ENCODE data around the gene INS. TPM values are rescaled to one million over a fixed set of nuclear protein-coding genes. Genes with fewer than 3 reads are reported as not detected.
A peak's percentile ranks its signal among the peaks of the same experiment; 100 is the strongest.
"Not testable (repeated sequence)": the region's sequence is repeated elsewhere in the genome, so short reads cannot be mapped to it uniquely, and the experiment has no call there.

INS gene
- total and polyA plus RNA-seq, 2 donors, result 0.42 to 2.4 TPM

DNA sequence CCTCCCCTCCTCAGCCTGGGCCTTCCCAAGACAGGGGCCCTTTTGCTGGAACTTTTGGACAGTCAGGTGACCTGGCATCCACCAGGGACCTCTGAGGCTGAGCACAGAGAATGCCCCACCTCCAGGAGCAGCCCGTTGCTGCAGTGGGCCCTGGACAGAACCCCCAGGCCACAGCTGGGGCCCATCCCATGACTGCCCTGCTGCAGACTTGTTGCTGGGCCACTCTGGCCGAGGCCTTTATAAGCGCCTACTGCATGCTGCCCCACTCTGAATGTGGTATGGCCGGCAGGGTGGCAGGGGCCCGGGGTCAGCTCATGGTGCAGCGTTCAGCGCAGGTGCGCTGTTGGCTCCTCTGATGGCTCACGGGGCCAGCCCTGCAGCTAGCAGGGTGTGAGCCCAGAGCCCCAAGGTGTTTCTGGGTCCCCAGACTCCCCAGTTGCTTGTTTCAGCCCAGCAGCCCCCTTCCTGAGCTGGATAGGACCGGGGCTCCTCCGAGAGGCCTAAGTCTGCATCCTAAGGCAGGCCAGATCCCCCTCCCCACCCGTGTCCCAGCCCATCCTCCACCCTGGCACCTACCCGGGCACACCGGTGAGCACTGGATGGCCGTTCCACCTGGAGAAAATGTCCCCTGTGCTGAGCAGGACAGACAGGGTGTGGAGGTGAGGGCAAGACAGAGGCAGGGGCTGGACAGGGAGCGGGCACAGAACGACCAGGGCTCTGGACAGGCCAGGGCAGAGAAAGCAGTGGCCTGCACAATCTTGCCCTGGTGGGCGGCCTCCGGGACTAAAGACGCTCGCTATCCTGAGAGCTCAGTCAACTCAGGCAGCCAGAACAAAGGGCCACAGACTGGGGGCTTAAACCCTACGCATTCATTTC lies 38.7 kb upstream of the INS start:
- no peak overlapping the region for H3K4me3 ChIP-seq (ENCODE audit: low read length in 2 of 2)
- 89% methylated on average over 22 of the region's 22 CpGs for WGBS
- H3K27me3 ChIP-seq (ENCODE audit: control insufficient read depth in 2 of 2, insufficient read depth in 1 of 2, low read length in 1 of 2), result peaks cover 0 to 3% of the 10 kb centered on the region in 2 donors
- H3K9me3 ChIP-seq (ENCODE audit: control insufficient read depth in 2 of 2, insufficient read depth in 1 of 2, low read length in 1 of 2), result peaks cover 0 to 4% of the 10 kb centered on the region in 2 donors
- no peak overlapping the region for H3K27ac ChIP-seq (ENCODE audit: low read depth in 1 of 2, low read length in 1 of 2)
- no peaks in the 10 kb centered on the region for H3K36me3 ChIP-seq (ENCODE audit: control insufficient read depth in 2 of 2, insufficient read depth in 2 of 2, low read length in 1 of 2)
- DNase-seq (ENCODE audit: low read depth in 6 of 9, low spot score in 9 of 9), result no peak
- H3K4me1 ChIP-seq (ENCODE audit: control insufficient read depth in 2 of 2, insufficient read depth in 2 of 2, low read length in 2 of 2), result peaks cover 0 to 22% of the 10 kb centered on the region in 2 donors

DNA sequence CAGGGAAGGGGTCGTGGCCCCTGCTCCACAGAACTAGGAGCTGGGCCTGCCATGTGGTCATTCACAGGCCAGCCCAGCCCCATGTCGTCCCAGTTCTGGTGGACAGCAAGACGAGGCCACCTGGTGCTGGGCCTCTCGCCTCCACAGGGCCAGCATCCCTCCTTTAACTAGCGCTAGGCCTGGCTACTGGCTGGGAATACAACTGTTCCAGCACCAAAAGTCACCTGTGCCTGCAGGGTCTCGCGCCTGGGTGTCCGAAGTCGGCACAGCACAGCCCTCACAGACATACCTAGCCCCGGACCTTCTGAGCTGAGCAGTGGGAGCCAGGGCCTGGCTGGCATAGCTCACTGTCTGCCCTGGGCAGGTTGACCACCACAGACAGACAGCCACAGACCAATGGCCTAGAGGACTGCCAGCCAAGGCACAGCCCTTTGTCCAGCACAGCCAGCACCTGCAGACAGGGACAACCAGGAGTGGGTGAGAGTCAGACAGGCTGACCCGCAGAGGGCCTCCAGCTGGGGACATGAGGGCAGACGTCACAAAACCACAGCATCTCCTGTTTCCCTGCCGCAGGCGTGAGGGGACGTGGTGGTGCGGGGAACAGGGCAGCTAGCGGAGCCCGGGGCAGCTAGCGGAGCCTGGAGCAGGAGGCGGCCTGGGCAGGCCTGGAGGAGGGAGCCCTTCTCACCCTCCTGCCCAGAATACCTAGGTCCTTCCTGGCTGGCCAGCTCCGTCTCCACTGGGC lies 37.8 kb upstream of the INS start:
- Histone ChIP-seq H3K36me3 (ENCODE audit: control insufficient read depth in 2 of 2, insufficient read depth in 2 of 2, low read length in 1 of 2) (no peaks in the 10 kb centered on the region), H3K4me3 (ENCODE audit: low read length in 2 of 2) (no peak overlapping the region), H3K9me3 (ENCODE audit: control insufficient read depth in 2 of 2, insufficient read depth in 1 of 2, low read length in 1 of 2) (peaks cover 0 to 4% of the 10 kb centered on the region in 2 donors), H3K4me1 (ENCODE audit: control insufficient read depth in 2 of 2, insufficient read depth in 2 of 2, low read length in 2 of 2) (peaks cover 0 to 24% of the 10 kb centered on the region in 2 donors), H3K27me3 (ENCODE audit: control insufficient read depth in 2 of 2, insufficient read depth in 1 of 2, low read length in 1 of 2) (peaks cover 0 to 3% of the 10 kb centered on the region in 2 donors), H3K27ac (ENCODE audit: low read depth in 1 of 2, low read length in 1 of 2) (no peak overlapping the region)
- WGBS, result 67% methylated on average over 21 of the region's 21 CpGs
- no peak for DNase-seq (ENCODE audit: low read depth in 6 of 9, low spot score in 9 of 9)

DNA sequence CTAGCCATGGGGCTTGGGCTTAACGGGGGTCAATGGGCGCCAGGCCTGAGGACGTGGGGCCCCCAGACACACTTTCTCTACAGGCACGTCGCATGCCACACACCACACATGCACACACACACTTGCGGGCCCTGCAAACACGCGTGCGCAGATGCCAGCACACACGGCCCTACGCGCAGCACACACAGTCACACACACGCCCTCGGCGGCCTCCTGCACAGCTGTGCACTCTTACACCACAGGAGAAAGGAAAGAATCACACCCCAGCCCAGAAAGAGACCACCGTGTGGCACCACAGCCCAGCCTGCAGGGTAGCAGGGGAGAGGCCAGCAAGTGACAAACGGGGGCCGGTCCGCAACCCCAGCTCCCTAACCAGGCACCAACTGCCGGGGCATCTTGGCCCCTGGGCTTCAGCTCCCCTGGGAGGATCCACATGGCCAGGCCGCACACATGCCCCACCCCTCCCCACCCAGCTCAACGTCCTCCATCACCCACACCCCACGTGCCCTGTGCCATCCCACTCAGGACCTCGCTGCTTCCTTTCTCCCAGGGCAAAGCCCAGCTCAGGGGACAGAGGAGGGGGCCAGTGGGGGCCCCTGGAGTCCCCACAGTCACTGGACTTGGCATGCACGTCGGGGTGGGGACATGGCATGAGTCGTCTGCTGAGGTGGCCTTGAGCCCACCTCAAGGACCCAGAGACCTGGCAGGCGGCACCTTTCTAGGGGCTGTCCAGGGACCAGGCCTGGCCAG lies 36.9 kb upstream of the INS start:
- DNase-seq (ENCODE audit: low read depth in 6 of 9, low spot score in 9 of 9), result no peak
- WGBS, result 94% methylated on average over 28 of the region's 28 CpGs
- H3K4me1 ChIP-seq (ENCODE audit: control insufficient read depth in 2 of 2, insufficient read depth in 2 of 2, low read length in 2 of 2), result peaks cover 0 to 21% of the 10 kb centered on the region in 2 donors

DNA sequence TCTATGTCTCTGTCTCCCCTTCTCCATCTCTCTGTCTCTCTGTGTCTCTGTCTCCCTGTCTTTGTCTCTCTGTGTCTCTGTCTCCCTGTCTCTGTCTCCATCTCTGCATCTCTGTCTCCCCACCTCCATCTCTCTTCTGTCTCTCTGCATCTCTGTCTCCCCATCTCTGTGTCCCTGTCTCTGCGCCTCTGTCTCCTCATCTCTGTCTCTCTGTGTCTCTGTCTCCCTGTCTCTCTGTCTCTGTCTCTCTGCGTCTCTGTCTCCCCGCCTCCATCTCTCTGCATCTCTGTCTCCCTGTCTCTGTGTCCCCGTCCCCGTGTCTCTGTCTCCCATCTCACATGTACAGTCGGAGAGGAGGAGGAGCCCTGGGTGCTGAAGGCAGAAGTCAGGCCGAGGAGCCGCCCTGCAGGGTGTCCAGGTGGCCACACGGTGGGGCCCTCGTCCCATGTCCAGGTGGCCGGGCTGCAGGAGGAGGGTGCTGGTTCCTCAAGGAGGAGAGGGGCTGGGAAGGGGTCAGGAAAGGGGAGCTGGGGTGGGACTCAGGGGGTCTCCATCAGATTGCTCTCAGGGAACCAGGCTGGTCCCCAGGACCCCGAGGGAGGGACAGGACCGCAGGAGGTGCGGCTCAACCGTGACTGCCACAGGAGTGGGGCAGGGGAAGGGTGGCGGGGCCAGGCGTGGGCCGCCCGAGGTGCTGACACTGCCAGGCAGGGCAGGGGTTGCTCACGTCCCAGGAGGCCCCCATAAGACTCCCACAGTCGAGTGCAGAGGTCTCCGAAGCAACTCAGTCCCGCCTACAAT lies 36.2 kb upstream of the INS start:
- Histone ChIP-seq H3K27me3 (ENCODE audit: control insufficient read depth in 2 of 2, insufficient read depth in 1 of 2, low read length in 1 of 2) (peaks cover 0 to 3% of the 10 kb centered on the region in 2 donors), H3K27ac (ENCODE audit: low read depth in 1 of 2, low read length in 1 of 2) (no peak overlapping the region), H3K4me1 (ENCODE audit: control insufficient read depth in 2 of 2, insufficient read depth in 2 of 2, low read length in 2 of 2) (peaks cover 0 to 14% of the 10 kb centered on the region in 2 donors), H3K36me3 (ENCODE audit: control insufficient read depth in 2 of 2, insufficient read depth in 2 of 2, low read length in 1 of 2) (no peaks in the 10 kb centered on the region), H3K9me3 (ENCODE audit: control insufficient read depth in 2 of 2, insufficient read depth in 1 of 2, low read length in 1 of 2) (peaks cover 0 to 4% of the 10 kb centered on the region in 2 donors), H3K4me3 (ENCODE audit: low read length in 2 of 2) (no peak overlapping the region)
- WGBS, result 40% methylated on average over 23 of the region's 23 CpGs
- DNase-seq (ENCODE audit: low read depth in 6 of 9, low spot score in 9 of 9), result peak in 6 of 9 donors; percentile 20 to 62 (median 34)

More for the DNA sequence above, 36.9 kb upstream of the INS start:
- Histone ChIP-seq H3K27ac (ENCODE audit: low read depth in 1 of 2, low read length in 1 of 2) (no peak overlapping the region), H3K4me3 (ENCODE audit: low read length in 2 of 2) (no peak overlapping the region), H3K9me3 (ENCODE audit: control insufficient read depth in 2 of 2, insufficient read depth in 1 of 2, low read length in 1 of 2) (peaks cover 0 to 4% of the 10 kb centered on the region in 2 donors), H3K36me3 (ENCODE audit: control insufficient read depth in 2 of 2, insufficient read depth in 2 of 2, low read length in 1 of 2) (no peaks in the 10 kb centered on the region), H3K27me3 (ENCODE audit: control insufficient read depth in 2 of 2, insufficient read depth in 1 of 2, low read length in 1 of 2) (peaks cover 0 to 3% of the 10 kb centered on the region in 2 donors)

DNA sequence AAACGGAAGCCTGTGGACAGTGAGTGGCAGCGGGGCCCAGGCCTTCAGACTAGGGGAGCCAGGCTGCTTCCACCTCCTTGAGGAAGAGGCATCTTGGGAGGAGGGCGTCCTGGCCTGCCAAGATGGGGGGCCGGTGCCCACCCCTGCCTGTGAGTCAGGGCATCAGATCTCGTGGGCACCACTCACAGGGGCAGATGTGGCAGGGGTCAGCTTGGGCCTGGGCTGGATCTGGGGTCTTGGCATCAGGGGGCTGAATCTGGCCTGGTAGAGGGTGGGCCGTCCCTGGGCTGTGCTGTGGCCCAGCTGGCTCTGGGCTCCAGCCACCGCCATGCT lies 34.7 kb upstream of the INS start:
- Histone ChIP-seq H3K4me1 (ENCODE audit: control insufficient read depth in 2 of 2, insufficient read depth in 2 of 2, low read length in 2 of 2) (peaks cover 0 to 23% of the 10 kb centered on the region in 2 donors), H3K9me3 (ENCODE audit: control insufficient read depth in 2 of 2, insufficient read depth in 1 of 2, low read length in 1 of 2) (peaks cover 0 to 4% of the 10 kb centered on the region in 2 donors), H3K27ac (ENCODE audit: low read depth in 1 of 2, low read length in 1 of 2) (no peak overlapping the region), H3K36me3 (ENCODE audit: control insufficient read depth in 2 of 2, insufficient read depth in 2 of 2, low read length in 1 of 2) (no peaks in the 10 kb centered on the region), H3K4me3 (ENCODE audit: low read length in 2 of 2) (no peak overlapping the region), H3K27me3 (ENCODE audit: control insufficient read depth in 2 of 2, insufficient read depth in 1 of 2, low read length in 1 of 2) (peaks cover 0 to 6% of the 10 kb centered on the region in 2 donors)
- no peak for DNase-seq (ENCODE audit: low read depth in 6 of 9, low spot score in 9 of 9)
- 92% methylated on average over 7 of the region's 7 CpGs for WGBS

DNA sequence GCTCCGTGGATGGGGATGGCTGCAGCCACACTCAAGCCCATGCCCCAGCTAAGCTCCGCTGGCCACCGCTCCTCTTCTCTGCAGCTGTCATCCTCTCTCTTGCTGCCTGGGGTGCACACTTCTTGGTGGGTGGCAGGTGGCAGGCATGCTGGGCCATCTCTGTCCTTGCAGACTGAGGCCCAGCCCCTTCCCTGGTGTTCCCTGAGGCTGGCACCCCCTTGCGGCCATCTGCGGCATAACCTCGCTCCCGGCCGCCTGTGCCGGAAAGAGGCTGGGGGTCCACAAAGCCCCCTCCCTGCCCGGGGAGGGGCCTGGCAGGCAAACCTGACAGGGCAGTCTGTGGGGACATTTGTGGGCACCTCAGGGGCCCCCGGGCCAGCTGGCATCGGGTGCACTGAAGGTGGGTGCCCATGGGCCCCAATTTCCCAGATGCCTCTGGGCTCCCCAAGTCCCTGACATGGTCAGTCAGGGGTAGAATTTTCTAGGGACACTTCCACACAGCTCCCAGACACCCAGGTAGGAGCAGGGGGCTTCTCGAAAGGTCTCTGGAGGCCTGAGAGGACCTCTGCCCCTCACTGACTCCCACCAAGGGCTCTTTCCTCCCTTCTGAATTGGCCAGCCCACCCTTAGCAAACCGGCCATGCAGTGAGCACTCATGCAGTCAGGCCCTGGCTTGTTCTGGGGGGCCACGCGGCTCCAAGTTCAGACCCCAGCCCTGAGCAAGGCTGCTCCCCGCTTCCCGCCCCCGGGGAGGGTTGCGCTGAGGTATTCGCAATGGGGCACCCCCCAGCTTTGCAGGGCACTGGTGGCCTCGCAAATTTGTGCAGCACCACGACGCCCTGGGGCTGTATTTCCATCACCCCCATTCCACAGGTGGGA lies 34.1 kb upstream of the INS start:
- 56% methylated on average over 24 of the region's 24 CpGs for WGBS
- DNase-seq (ENCODE audit: low read depth in 6 of 9, low spot score in 9 of 9), result peak in 3 of 9 donors; percentile 25 to 42 (median 38)
- Histone ChIP-seq H3K27ac (ENCODE audit: low read depth in 1 of 2, low read length in 1 of 2) (no peak overlapping the region), H3K9me3 (ENCODE audit: control insufficient read depth in 2 of 2, insufficient read depth in 1 of 2, low read length in 1 of 2) (no peaks in the 10 kb centered on the region), H3K4me3 (ENCODE audit: low read length in 2 of 2) (no peak overlapping the region), H3K36me3 (ENCODE audit: control insufficient read depth in 2 of 2, insufficient read depth in 2 of 2, low read length in 1 of 2) (no peaks in the 10 kb centered on the region), H3K4me1 (ENCODE audit: control insufficient read depth in 2 of 2, insufficient read depth in 2 of 2, low read length in 2 of 2) (peaks cover 0 to 25% of the 10 kb centered on the region in 2 donors), H3K27me3 (ENCODE audit: control insufficient read depth in 2 of 2, insufficient read depth in 1 of 2, low read length in 1 of 2) (peaks cover 0 to 6% of the 10 kb centered on the region in 2 donors)

DNA sequence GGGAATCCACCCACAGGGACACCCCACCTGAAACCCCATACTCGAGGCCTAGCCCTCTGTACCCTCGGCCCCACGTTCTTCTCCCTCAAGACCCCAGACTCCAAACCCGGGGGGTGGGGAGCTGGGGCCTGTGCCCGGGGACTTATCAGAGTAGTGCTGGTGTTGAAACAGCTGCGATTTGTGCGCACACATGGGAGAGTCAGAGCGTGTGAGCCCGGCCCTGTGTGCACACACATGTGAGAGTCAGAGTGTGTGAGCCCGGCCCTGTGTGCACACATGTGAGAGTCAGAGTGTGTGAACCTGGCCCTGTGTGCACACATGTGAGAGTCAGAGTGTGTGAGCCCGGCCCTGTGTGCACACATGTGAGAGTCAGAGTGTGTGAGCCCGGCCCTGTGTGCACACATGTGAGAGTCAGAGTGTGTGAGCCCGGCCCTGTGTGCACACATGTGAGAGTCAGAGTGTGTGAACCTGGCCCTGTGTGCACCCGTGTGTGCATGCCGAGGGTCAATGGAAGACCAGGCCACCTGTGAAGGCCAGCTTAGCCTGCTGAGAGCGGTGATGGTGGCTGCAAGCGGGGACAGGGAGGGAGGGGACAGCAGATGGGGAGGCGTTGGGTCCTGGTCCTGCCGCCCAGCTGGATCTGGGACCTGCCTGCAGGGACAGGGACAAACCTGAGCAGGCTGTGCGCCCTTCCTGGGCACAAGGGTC lies 33.0 kb upstream of the INS start:
- peaks cover 0 to 25% of the 10 kb centered on the region in 2 donors for H3K4me1 ChIP-seq (ENCODE audit: control insufficient read depth in 2 of 2, insufficient read depth in 2 of 2, low read length in 2 of 2)
- not testable (repeated sequence) for H3K27me3 ChIP-seq (ENCODE audit: control insufficient read depth in 2 of 2, insufficient read depth in 1 of 2, low read length in 1 of 2); H3K4me3 ChIP-seq (ENCODE audit: low read length in 2 of 2); DNase-seq (ENCODE audit: low read depth in 6 of 9, low spot score in 9 of 9); H3K9me3 ChIP-seq (ENCODE audit: control insufficient read depth in 2 of 2, insufficient read depth in 1 of 2, low read length in 1 of 2); H3K36me3 ChIP-seq (ENCODE audit: control insufficient read depth in 2 of 2, insufficient read depth in 2 of 2, low read length in 1 of 2); H3K27ac ChIP-seq (ENCODE audit: low read depth in 1 of 2, low read length in 1 of 2)
- 88% methylated on average over 17 of the region's 20 CpGs for WGBS

Measured in thymus (tissue), 11 donors.